SK-N-SH (cell line): ENCODE results near the gene DAP. TPM values are rescaled to one million over a fixed set of nuclear protein-coding genes. Genes with fewer than 3 reads are reported as not detected.

Experiments used
- CTCF ChIA-PET: fragments of 300-600, 350-600 bp; formaldehyde crosslinking; extraction: SDS; loops from one replicate; lab custom pipeline; 2021; lab: Yijun Ruan, JAX
- POLR2A ChIA-PET: fragments of 350-600 bp; sonication (Branson Sonifier 250); formaldehyde crosslinking; extraction: SDS; loops from one replicate; lab custom pipeline; 2020; ENCODE audit warnings: antibody characterized with exemption, inconsistent platforms; lab: Yijun Ruan, JAX
- DNase-seq: peaks from one replicate; pipeline ENCODE4 v3.0.0; 2012
- H2AFZ ChIP-seq: fragments of 200-600 bp; sonication (generic); 2 replicates; pipeline ENCODE4 v1.8.1; 2016; ENCODE audit warnings: antibody characterized with exemption, mild to moderate bottlenecking, low read depth
- H3F3A ChIP-seq: fragments of 200-600 bp; sonication (generic); replicated peaks from 2 replicates; pipeline ENCODE3; 2016; ENCODE audit warnings: antibody characterized with exemption, mild to moderate bottlenecking; ENCODE audit not compliant: insufficient read depth
- H3K27ac ChIP-seq, 2 experiments: fragments of 200-500 bp in 1 of 2; fragments of 200-600 bp in 1 of 2; sonication (Bioruptor generic) in 1 of 2; sonication (generic), shearing (Covaris generic) in 1 of 2; 2 replicates each; pipeline versions ENCODE4 v1.5.1 to v1.6.1; 2014 to 2016; ENCODE audit warnings: low read depth in 2 of 2, inconsistent platforms in 1 of 2, low read length in 1 of 2, mild to moderate bottlenecking in 1 of 2, mixed read lengths in 1 of 2
- H3K27me3 ChIP-seq: fragments of 200-600 bp; sonication (generic), shearing (Covaris generic); 2 replicates; pipeline ENCODE4 v1.6.1; 2016; ENCODE audit warnings: mixed run types; ENCODE audit not compliant: insufficient read depth
- H3K36me3 ChIP-seq, 2 experiments: fragments of 200-500 bp in 1 of 2; fragments of 200-600 bp in 1 of 2; sonication (Bioruptor generic) in 1 of 2; sonication (generic) in 1 of 2; replicated peaks in 1 of 2; 2 replicates each; pipeline versions ENCODE3 to v1.5.1; 2014 to 2016; ENCODE audit warnings: low read length in 1 of 2, mild to moderate bottlenecking in 1 of 2; ENCODE audit not compliant: insufficient read depth in 2 of 2, control insufficient read depth in 1 of 2
- H3K4me1 ChIP-seq, 2 experiments: fragments of 200-500 bp in 1 of 2; fragments of 200-600 bp in 1 of 2; sonication (Bioruptor generic) in 1 of 2; sonication (generic), shearing (Covaris generic) in 1 of 2; 2 replicates each; pipeline versions ENCODE4 v1.5.1 to v1.6.1; 2014 to 2016; ENCODE audit warnings: low read depth in 1 of 2, low read length in 1 of 2, mixed run types in 1 of 2; ENCODE audit not compliant: insufficient read depth in 2 of 2, control insufficient read depth in 1 of 2
- H3K4me2 ChIP-seq: fragments of 200-600 bp; sonication (generic), shearing (Covaris generic); 2 replicates; pipeline ENCODE4 v1.6.1; 2017; ENCODE audit warnings: mixed run types
- H3K4me3 ChIP-seq, 2 experiments: fragments of 200-500 bp in 1 of 2; fragments of 200-600 bp in 1 of 2; sonication (Bioruptor generic) in 1 of 2; sonication (generic), shearing (Covaris generic) in 1 of 2; 2 replicates each; pipeline versions ENCODE4 v1.5.1 to v1.8.1; 2014 to 2016; ENCODE audit warnings: low read depth in 2 of 2, inconsistent platforms in 1 of 2, low read length in 1 of 2, mild to moderate bottlenecking in 1 of 2, mixed read lengths in 1 of 2, moderate library complexity in 1 of 2
- H3K79me2 ChIP-seq: fragments of 200-600 bp; sonication (generic); 2 replicates; pipeline ENCODE4 v1.8.1; 2017; ENCODE audit warnings: mild to moderate bottlenecking; ENCODE audit not compliant: insufficient read depth
- H3K9ac ChIP-seq: fragments of 200-600 bp; sonication (generic); 2 replicates; pipeline ENCODE4 v1.6.1; 2017; ENCODE audit warnings: mixed run types
- H3K9me2 ChIP-seq: fragments of 200-600 bp; sonication (generic); 2 replicates; pipeline ENCODE4 v1.6.1; 2017; ENCODE audit warnings: mixed run types
- H3K9me3 ChIP-seq: fragments of 200-600 bp; sonication (generic); 2 replicates; pipeline ENCODE4 v1.6.1; 2017; ENCODE audit warnings: mixed run types, mild to moderate bottlenecking, moderate library complexity
- H4K20me1 ChIP-seq: fragments of 200-600 bp; sonication (generic); 2 replicates; pipeline ENCODE4 v1.6.1; 2017; ENCODE audit warnings: mild to moderate bottlenecking, mixed run types; ENCODE audit not compliant: insufficient read depth
- EP300 ChIP-seq, 2 experiments: IDR thresholded peaks; 2 replicates each; pipeline versions ENCODE4 v1.4.0 to v1.6.1; 2012; ENCODE audit warnings: borderline replicate concordance in 1 of 2, low read depth in 1 of 2, low read length in 1 of 2
- GATA2 ChIP-seq: sonication (generic); formaldehyde crosslinking; IDR thresholded peaks from 2 replicates; pipeline ENCODE4 v1.5.0; 2020; ENCODE audit warnings: mild to moderate bottlenecking, missing genetic modification reagents
- JUND ChIP-seq: IDR thresholded peaks from 2 replicates; pipeline ENCODE4 v1.4.0; 2012
- MAX ChIP-seq: IDR thresholded peaks from 2 replicates; pipeline ENCODE4 v1.4.0; 2012; ENCODE audit warnings: low read depth
- NRF1 ChIP-seq: IDR thresholded peaks from 2 replicates; pipeline ENCODE4 v1.6.1; 2012; ENCODE audit warnings: low read depth, mild to moderate bottlenecking, low read length
- POLR2AphosphoS5 ChIP-seq: IDR thresholded peaks from 2 replicates; pipeline ENCODE4 v1.6.1; 2012; ENCODE audit warnings: low read depth, low read length
- RAD21 ChIP-seq: IDR thresholded peaks from 2 replicates; pipeline ENCODE4 v1.6.1; 2012; ENCODE audit warnings: mild to moderate bottlenecking, low read length
- RCOR1 ChIP-seq: fragments of 150-350 bp; IDR thresholded peaks from 2 replicates; pipeline ENCODE4 v1.6.1; 2017; ENCODE audit warnings: antibody characterized with exemption, low read length
- SMC3 ChIP-seq: IDR thresholded peaks from 2 replicates; pipeline ENCODE4 v1.6.1; 2012; ENCODE audit warnings: low read depth, low read length, improper control_type of control experiment
- TEAD4 ChIP-seq: IDR thresholded peaks from 2 replicates; pipeline ENCODE4 v1.4.0; 2012; ENCODE audit warnings: mild to moderate bottlenecking, borderline replicate concordance; ENCODE audit not compliant: insufficient read depth
- ZBTB33 ChIP-seq: IDR thresholded peaks from 2 replicates; pipeline ENCODE4 v1.4.0; 2012; ENCODE audit warnings: low read depth, borderline replicate concordance
- WGBS: methylation state at CpG from one replicate; pipeline ENCODE4 v1.1.6; 2017; ENCODE audit warnings: low lambda C conversion rate; 5-methylcytosine and 5-hydroxymethylcytosine counted together
- polyA plus RNA-seq, 3 experiments: library from polyadenylated mRNA; depleted of rRNA; stranded (reverse); fragments of >200 nt; gene quantifications; 2 replicates each; pipeline ENCODE4 v1.2.3, GENCODE V29; 2012

Gene DAP
- polyA plus RNA-seq, 1 of the 3 experiments (the other 2 are of a cell fraction): 78.2 TPM

- no peak overlapping the region for H3K27ac ChIP-seq
- H3K9me3 ChIP-seq: no peaks in the 10 kb centered on the region
- peaks cover 5% of the 10 kb centered on the region; the same call in 1 of the 2 replicates for H3K79me2 ChIP-seq
- H3K4me3 ChIP-seq: no peak overlapping the region
- TF ChIP-seq POLR2AphosphoS5 (no peak), EP300 (IDR thresholded peaks at IDR 0.05; ENCODE audit: borderline replicate concordance in 1 of 2, low read depth in 1 of 2, low read length in 1 of 2) (no peak), NRF1 (no peak), RAD21 (no peak), ZBTB33 (no peak), MAX (no peak)
- TF ChIP-seq, all 33 proteins: peak for 0
- Histone ChIP-seq H2AFZ (no peak overlapping the region), H3K4me1 (peaks cover 0 to 12% of the 10 kb centered on the region in 2 experiments; a peak in 1 of 4 replicates), H3K36me3 (no peaks in the 10 kb centered on the region), H3K9me2 (no peaks in the 10 kb centered on the region), H3K9ac (no peak overlapping the region), H3K27me3 (no peaks in the 10 kb centered on the region), H3F3A (no peaks in the 10 kb centered on the region), H3K4me2 (no peak overlapping the region), H4K20me1 (0 out of 2 replicates have a peak, but pooled peaks cover 4% of the 10 kb centered on the region)
- ChIA-PET POLR2A (no interaction called here), CTCF (interaction anchor here (2.6 to 6.5 kb wide), 2 partner anchors 8 to 184 kb away, joined by 13 to 33 read pairs; no protein-coding TSS in a partner anchor)
- 83% methylated on average over 10 of the region's 15 CpGs for whole genome bisulfite sequencing
- DNase-seq: no peak
Measured at GRCh38 chr5:10636363-10637142, 124.5 kb downstream of the DAP start.

GRCh38 chr5:10635867-10636350 is 125.1 kb downstream of the DAP start:
- Histone ChIP-seq H3F3A (no peaks in the 10 kb centered on the region), H3K9me2 (no peaks in the 10 kb centered on the region), H3K27me3 (no peaks in the 10 kb centered on the region), H2AFZ (no peak overlapping the region), H3K9me3 (no peaks in the 10 kb centered on the region), H4K20me1 (0 out of 2 replicates have a peak, but pooled peaks cover 4% of the 10 kb centered on the region), H3K36me3 (no peaks in the 10 kb centered on the region), H3K4me3 (no peak overlapping the region), H3K27ac (0 out of 4 replicates have a peak overlapping the region, but pooled peaks of 1 of the 2 experiments have one; percentile 32), H3K9ac (no peak overlapping the region), H3K4me1 (peaks cover 0 to 12% of the 10 kb centered on the region in 2 experiments; a peak in 1 of 4 replicates), H3K79me2 (peaks cover 5% of the 10 kb centered on the region; the same call in 1 of the 2 replicates), H3K4me2 (no peak overlapping the region)
- 78% methylated on average over 7 of the region's 11 CpGs for WGBS
- ChIA-PET POLR2A (no interaction called here), CTCF (interaction anchor here (0.9 to 6.5 kb wide), 3 partner anchors 8 to 212 kb away, joined by 5 to 33 read pairs (median 13); no protein-coding TSS in a partner anchor)
- no peak for DNase-seq
- TF ChIP-seq SMC3: no peak
- TF ChIP-seq POLR2AphosphoS5: no peak
- TF ChIP-seq MAX: no peak
- TF ChIP-seq TEAD4: no peak
- no peak for TF ChIP-seq ZBTB33
- no peak for TF ChIP-seq RCOR1
- TF ChIP-seq JUND: no peak
- no peak for TF ChIP-seq GATA2 (CRISPR knock-in tag)
